GM10847 (cell line): ENCODE measurements around the gene SAMD4A.

Experiments used
- POLR2A ChIP-seq: IDR thresholded peaks from 2 replicates; pipeline ENCODE4 v1.6.1; 2011; ENCODE audit not compliant: insufficient read length; ENCODE audit errors: extremely low read depth

SAMD4A gene

GRCh38 chr14:54788701-54789100 is 221.8 kb downstream of the SAMD4A start:
- no peak for TF ChIP-seq POLR2A

DNA sequence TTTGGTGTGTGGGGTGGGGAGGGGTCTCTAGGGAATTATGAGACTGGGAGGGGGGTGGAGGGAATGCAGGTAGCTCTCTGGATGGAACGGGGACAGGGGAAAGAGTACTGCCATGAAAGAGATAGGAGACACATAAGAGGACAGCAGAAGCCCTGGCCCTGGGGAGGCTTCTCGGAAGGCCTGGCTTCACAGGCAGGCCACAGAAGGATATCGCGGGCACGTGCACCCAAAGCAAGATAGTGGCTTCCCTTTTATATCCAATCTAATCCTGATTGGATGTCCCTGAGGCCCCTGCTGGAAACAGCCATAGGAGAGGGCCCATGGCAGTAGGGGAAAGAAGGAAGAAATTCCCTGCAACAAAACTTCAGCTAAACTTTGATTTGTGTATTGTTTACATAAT is 222.2 kb downstream of the SAMD4A start:
- no peak for TF ChIP-seq POLR2A

GRCh38 chr14:54789781-54790480 is 223.0 kb downstream of the SAMD4A start:
- no peak for TF ChIP-seq POLR2A

DNA sequence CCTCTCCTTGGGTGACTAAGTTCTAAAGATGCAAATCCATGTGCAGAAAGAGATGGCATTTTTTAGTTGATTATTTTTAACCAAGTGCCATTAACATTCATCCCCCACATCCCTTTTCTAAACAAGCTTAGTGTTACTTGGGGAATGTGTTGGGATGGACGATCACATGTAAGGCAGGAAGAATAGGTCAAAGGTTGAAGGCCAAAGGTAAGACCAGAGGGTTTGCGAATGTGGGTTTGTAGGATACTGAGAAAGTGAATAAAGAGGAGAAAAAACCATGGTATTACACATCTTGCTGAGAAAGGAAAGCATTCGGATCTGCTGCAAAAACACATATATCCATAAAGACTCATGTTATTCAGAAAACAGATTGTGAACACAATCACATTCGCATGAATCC is 224.1 kb downstream of the SAMD4A start:
- TF ChIP-seq POLR2A, result no peak

DNA sequence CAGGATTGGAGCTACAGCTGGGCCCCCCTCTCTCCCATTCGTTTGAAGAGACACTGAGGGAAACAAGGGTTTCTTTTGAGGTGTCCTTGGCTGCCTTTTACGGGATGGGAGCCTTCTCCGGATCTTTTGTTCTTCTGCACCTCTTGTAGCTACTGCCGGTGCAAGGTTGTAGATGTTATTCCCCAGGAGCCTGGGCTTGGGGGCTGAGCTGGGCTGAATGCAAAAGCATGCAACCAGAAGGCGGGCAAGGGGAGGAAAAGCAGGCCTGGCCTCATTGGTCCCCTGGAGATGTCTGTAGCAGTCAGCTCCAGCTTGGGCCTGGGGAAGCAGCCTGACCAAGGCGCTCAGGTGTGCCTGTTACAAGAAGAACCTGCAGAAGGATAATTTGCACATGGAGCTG is 225.4 kb downstream of the SAMD4A start:
- TF ChIP-seq POLR2A, result no peak

DNA sequence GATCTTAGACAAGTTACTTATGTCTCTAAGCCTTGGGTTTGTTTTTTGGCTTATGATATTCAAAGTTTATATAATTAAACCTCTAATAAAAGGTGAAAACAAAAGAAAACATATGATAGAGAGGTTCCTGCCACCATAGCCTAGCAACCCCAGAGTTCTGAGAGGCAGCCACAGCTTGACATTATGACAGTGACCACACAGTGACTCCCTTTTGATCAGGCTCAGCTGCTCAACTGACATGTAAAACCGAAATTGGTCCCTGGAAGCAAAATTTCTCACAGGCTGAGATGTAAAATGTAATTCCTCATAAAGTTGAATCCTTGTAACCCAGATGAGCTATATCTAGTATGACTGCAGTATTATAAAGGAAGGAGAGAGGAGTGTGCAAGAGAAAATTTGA is 227.2 kb downstream of the SAMD4A start:
- TF ChIP-seq POLR2A, result no peak

DNA sequence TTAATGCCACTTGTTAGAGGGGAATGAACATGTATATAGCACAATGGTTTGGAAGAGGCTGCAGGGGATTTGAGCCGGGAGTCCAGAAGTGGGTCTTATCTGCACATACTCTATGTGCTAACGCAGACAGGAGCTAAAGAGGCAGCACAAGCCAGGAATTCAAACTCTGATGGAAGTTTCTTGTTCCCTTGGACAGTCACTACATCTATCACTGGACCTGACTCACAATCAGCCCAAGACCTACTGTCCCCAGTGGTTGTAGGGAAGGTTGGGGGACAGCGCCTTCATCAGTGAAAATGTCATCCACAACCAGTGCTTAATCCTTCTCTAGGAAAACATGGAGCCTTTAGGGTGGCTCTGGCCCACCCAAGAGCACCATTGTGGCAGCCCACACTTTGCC is 227.9 kb downstream of the SAMD4A start:
- no peak for TF ChIP-seq POLR2A

DNA sequence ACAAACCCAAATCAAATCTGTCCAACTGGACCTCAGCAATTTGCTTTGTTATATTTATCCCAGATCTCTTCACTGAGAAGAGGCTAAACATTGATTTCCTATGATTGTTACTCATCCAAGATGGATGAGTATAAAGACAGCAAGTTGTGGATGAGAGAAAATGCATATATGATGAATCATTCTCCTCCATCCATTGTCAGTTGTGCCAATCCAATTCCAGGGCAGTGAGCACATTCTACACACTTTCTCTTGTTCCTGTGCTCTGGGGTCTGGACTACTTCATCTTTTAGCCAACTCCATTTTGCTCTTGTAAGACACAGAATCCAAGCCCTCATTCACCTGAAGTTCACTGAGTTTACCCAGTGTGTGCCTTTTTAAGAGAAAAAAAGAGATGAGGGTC is 230.0 kb downstream of the SAMD4A start:
- TF ChIP-seq POLR2A, result no peak

DNA sequence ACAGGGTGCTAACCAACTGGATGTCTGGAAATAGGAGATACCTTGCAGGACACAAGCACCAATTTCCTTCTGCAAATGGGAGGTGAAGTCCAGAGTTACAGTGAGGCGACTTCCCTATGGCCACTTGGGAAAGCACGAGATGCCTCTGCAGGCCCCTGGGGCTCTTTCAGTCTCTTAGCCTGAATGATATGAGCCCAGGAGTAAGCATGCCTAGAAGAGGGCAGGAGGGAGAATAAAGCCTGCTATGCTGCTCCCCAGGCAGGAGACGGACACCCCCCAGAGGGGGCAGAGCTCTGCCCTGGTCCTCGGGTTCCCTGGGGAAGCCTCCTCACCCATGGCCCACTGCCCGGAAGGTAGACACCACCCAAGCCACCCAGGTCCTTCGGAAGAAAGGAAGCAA is 230.6 kb downstream of the SAMD4A start:
- TF ChIP-seq POLR2A, result no peak

GRCh38 chr14:54797986-54798385 is 231.1 kb downstream of the SAMD4A start:
- TF ChIP-seq POLR2A, result no peak

DNA sequence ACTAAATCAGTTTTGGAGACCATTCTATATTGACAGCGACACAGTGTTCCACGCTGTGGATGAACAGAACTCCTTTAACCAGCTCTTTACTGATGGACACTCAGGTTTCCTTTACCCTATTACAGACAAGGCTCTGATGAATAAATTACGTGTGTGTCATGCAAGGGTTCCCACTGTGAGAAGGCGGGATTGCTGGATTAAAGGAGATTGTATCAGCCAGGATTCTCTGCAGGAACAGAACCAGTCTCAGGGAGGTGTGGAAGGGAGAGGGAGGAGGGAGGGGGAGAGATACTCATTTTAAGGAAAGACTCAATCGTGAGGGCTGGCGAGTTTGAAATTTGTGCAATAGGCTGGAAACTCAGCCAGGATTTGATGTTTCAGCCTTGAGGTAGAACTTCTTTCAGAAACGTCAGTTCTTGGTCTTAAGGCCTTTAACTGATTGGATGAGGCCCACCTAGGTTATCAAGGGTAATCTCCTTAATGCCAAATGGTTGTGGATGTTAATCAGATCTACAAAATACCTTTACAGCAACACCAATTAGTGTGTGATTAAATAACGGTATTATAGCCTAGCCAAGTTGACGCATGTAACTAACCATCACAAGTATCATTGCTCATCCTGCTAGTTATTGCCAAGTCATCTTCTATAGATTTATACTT is 231.7 kb downstream of the SAMD4A start:
- no peak for TF ChIP-seq POLR2A

- no peak for TF ChIP-seq POLR2A
These were observed 236.5 kb downstream of the SAMD4A start for GRCh38 chr14:54803396-54803795.

- TF ChIP-seq POLR2A, result no peak
These were observed 237.1 kb downstream of the SAMD4A start for GRCh38 chr14:54803926-54804537.

GRCh38 chr14:54804538-54805041 is 237.7 kb downstream of the SAMD4A start:
- no peak for TF ChIP-seq POLR2A

DNA sequence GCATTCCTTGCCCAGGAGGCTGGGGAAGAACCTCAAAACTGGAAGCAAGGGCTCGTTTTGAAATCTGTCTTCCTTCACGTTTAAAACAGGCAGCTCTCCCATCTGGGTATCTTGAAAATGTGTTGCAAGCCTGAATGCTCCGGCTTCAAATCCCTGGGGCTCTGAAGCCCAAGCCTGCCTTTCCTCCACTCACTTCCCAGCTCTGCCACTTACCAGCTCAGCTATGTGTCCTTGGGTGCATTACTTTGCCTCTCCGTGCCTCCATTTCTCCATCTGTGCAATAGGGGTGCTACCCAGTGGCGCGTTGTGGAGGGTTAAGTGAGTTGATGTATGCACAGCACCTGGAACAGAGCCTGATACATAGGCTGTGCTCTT is 238.1 kb downstream of the SAMD4A start:
- TF ChIP-seq POLR2A, result no peak
